Articular chondrocyte of knee joint (primary cell): Measurements from ENCODE around the gene ATP1A4. TPM values are rescaled to one million over a fixed set of nuclear protein-coding genes. Genes with fewer than 3 reads are reported as not detected.

Experiments
- total RNA-seq: library from RNA; depleted of rRNA; stranded (reverse); fragments of >200 nt; gene quantifications from 2 replicates; pipeline ENCODE4 v1.2.3, GENCODE V29; 2012

Gene ATP1A4
- total RNA-seq, result not detected in 2 replicates

DNA sequence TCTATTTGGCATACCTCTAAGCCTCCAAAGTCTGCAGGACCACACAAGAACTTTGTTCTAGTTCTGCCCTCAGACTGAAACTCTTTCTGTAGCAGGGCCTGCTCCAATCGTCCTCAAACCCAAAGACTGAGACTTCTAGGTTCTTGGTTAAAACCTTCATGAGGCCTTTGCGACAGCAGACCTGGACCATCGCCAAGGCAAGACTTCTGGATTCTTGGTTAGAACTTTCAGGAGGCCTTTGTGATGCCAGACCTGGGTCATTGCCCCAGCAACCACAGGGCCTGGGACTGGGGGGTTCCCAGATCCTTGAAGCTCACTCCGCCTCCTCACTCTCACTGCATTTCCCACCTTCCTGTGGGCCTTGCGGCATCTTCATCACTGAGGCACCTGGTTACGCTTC lies at the start of gene ATP1A4:
ATP1A4 (plus strand) TSS at position 301 of the 400 bp plus-strand sequence. CDS start 438 bp downstream, outside the sequence.

GRCh38 chr1:160115545-160116282 lies 35.7 kb upstream of the ATP1A4 start, which contains the start of gene ATP1A2:
TSS of gene ATP1A2 (plus strand) at chr1:160115759. CDS start at chr1:160115862, 103 bp downstream.

GRCh38 chr1:160189649-160190625 lies 38.5 kb downstream of the ATP1A4 start, which contains the start of gene CASQ1:
TSS of gene CASQ1 (plus strand) at chr1:160190575. CDS start at chr1:160190752, 177 bp downstream.

GRCh38 chr1:160205242-160206035 lies 54.0 kb downstream of the ATP1A4 start, which contains the start of gene PEA15:
TSS of gene PEA15 (plus strand) at chr1:160205384. CDS start at chr1:160211545, 6,161 bp downstream.

Other genes with a start within 250 kb of the ATP1A4 start
- 261 and 286 TPM in 2 replicates for gene TAGLN2, start 226.1 kb upstream of the ATP1A4 start, total RNA-seq
- not detected in 2 replicates for gene IGSF9, start 206.0 kb upstream of the ATP1A4 start, total RNA-seq
- gene SLAMF9, start 197.4 kb upstream of the ATP1A4 start, total RNA-seq, result 0.65 and 0.86 TPM in 2 replicates
- gene PIGM, start 119.6 kb upstream of the ATP1A4 start, total RNA-seq, result 7.4 and 8.6 TPM in 2 replicates
- not detected in 2 replicates for gene KCNJ10, start 81.4 kb upstream of the ATP1A4 start, total RNA-seq
- under 0.01 and 0.11 TPM in 2 replicates for gene KCNJ9, start 70.1 kb upstream of the ATP1A4 start, total RNA-seq
- 19.9 and 20.2 TPM in 2 replicates for gene IGSF8, start 53.0 kb upstream of the ATP1A4 start, total RNA-seq
- gene ATP1A2, start 35.8 kb upstream of the ATP1A4 start, total RNA-seq, result 0.22 and 0.91 TPM in 2 replicates
- 0.32 and 0.65 TPM in 2 replicates for gene CASQ1, start 39.0 kb downstream of the ATP1A4 start, total RNA-seq
- 258 and 280 TPM in 2 replicates for gene PEA15, start 53.8 kb downstream of the ATP1A4 start, total RNA-seq
- 82.7 and 95.8 TPM in 2 replicates for gene DCAF8, start 110.9 kb downstream of the ATP1A4 start, total RNA-seq
- gene PEX19, start 133.5 kb downstream of the ATP1A4 start, total RNA-seq, result 55.7 and 60.0 TPM in 2 replicates
- 268 and 285 TPM in 2 replicates for gene COPA, start 191.6 kb downstream of the ATP1A4 start, total RNA-seq
- gene NCSTN, start 191.8 kb downstream of the ATP1A4 start, total RNA-seq, result 116 and 123 TPM in 2 replicates
- under 0.01 TPM in 2 replicates for gene NHLH1, start 215.5 kb downstream of the ATP1A4 start, total RNA-seq
- not detected in 2 replicates for gene VANGL2, start 249.0 kb downstream of the ATP1A4 start, total RNA-seq